Activated CD8-positive, alpha-beta T cell treated with anti-CD3 and anti-CD28 coated beads for 36 hours (primary cell): ENCODE results near the gene PSMA7. TPM values are rescaled to one million over a fixed set of nuclear protein-coding genes. Genes with fewer than 3 reads are reported as not detected.

Source experiments
- ATAC-seq: fragments of 200-7000 bp; cut with Tn5 transposase; one replicate; pipeline ENCODE4 v1.10.0; 2021; ENCODE audit warnings: mild to moderate bottlenecking, moderate library complexity
- CTCF ChIA-PET: fragments of 350-600 bp; sonication (Branson Sonifier 250); formaldehyde crosslinking; loops from one replicate; lab custom pipeline; 2021; ENCODE audit warnings: antibody characterized with exemption; lab: Charles Lee
- POLR2A ChIA-PET: fragments of 350-600 bp; sonication (Branson Sonifier 250); formaldehyde crosslinking; loops from one replicate; lab custom pipeline; 2021; ENCODE audit warnings: antibody characterized with exemption; lab: Charles Lee
- DNase-seq: peaks from one replicate; pipeline ENCODE4 v3.0.0-alpha.2; 2020
- H3K27ac Mint-ChIP-seq: one replicate; pipeline ENCODE4 v1.8.0; 2021; ENCODE audit warnings: mild to moderate bottlenecking, mixed read lengths
- H3K27me3 Mint-ChIP-seq: one replicate; pipeline ENCODE4 v1.8.0; 2021; ENCODE audit warnings: mixed read lengths
- H3K36me3 Mint-ChIP-seq: one replicate; pipeline ENCODE4 v1.8.0; 2021; ENCODE audit warnings: low read depth, mixed read lengths
- H3K4me1 Mint-ChIP-seq: one replicate; pipeline ENCODE4 v1.8.0; 2021; ENCODE audit warnings: low read depth, mixed read lengths
- H3K4me3 Mint-ChIP-seq: one replicate; pipeline ENCODE4 v1.8.0; 2021; ENCODE audit warnings: mild to moderate bottlenecking, moderate library complexity, mixed read lengths
- H3K9me3 Mint-ChIP-seq: one replicate; pipeline ENCODE4 v1.8.0; 2021; ENCODE audit warnings: mixed read lengths
- CTCF ChIP-seq: fragments of 200-600 bp; IDR thresholded peaks from one replicate; pipeline ENCODE4 v1.8.0; 2022; ENCODE audit warnings: antibody characterized with exemption, mild to moderate bottlenecking
- intact Hi-C: fragments of 100-400 bp; cut with micrococcal nuclease; formaldehyde crosslinking; loops from one replicate; pipeline ENCODE4 v1.10.0; 2022
- total RNA-seq, 2 experiments: library from RNA; stranded (reverse); gene quantifications; one replicate each; pipeline ENCODE4 v1.2.3, GENCODE V29; 2021

PSMA7 gene
- total RNA-seq, 2 experiments from 2014 or later, result 286 to 289 TPM

DNA sequence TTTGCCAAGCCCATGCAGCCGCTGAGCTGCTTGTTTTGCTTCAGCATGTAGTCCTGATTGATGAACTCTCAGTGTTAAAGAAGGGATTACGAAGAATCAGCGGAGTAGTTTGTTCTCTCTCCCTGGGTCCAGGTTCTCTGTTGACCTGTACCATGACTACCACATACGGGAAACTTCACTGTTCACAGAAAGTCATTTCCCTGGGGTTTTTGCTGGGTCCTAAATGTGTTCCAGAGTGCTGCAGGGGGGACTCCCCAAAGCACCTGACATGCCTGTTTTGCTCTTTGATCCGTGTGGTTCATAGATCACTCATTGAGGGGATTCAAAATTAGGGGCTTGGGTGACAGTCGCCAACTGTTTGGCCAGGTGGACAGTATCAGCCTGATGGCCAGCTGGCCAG lies 15.4 kb downstream of the PSMA7 start:
- TF ChIP-seq CTCF, result no peak
- no peaks in the 10 kb centered on the region for H3K27me3 Mint-ChIP-seq
- no peaks in the 10 kb centered on the region for H3K9me3 Mint-ChIP-seq
- POLR2A ChIA-PET, result interaction anchor here (2.1 to 3.2 kb wide), 3 partner anchors 9 to 61 kb away, joined by 5 to 8 read pairs (median 8); no protein-coding TSS in a partner anchor
- intact Hi-C loops, result loop anchor here (10.0 kb wide), 1 partner anchor 103 kb away; no protein-coding TSS in a partner anchor
- CTCF ChIA-PET, result interaction anchor here (0.9 to 4.5 kb wide), 4 partner anchors 8 to 116 kb away, joined by 3 to 28 read pairs (median 4); no protein-coding TSS in a partner anchor
- H3K27ac Mint-ChIP-seq, result peak overlapping the region; percentile 13
- peaks cover 31% of the 10 kb centered on the region for H3K4me1 Mint-ChIP-seq
- H3K36me3 Mint-ChIP-seq, result peaks cover 55% of the 10 kb centered on the region
- H3K4me3 Mint-ChIP-seq, result no peak overlapping the region
- no peak for DNase-seq
- no peak for ATAC-seq

GRCh38 chr20:62126141-62126540 lies 17.1 kb downstream of the PSMA7 start:
- Mint-ChIP-seq H3K36me3 (peaks cover 42% of the 10 kb centered on the region), H3K4me1 (peaks cover 24% of the 10 kb centered on the region), H3K27me3 (no peaks in the 10 kb centered on the region), H3K27ac (no peak overlapping the region), H3K4me3 (no peak overlapping the region), H3K9me3 (no peaks in the 10 kb centered on the region)
- ChIA-PET POLR2A (interaction anchor here (1.4 to 3.2 kb wide), 4 partner anchors 13 to 60 kb away, joined by 3 to 8 read pairs (median 5); no protein-coding TSS in a partner anchor), CTCF (interaction anchor here (0.9 to 4.5 kb wide), 2 partner anchors 9 to 115 kb away, joined by 3 to 28 read pairs; no protein-coding TSS in a partner anchor)
- no peak for DNase-seq
- ATAC-seq, result no peak
- TF ChIP-seq CTCF, result no peak
- intact Hi-C loops, result loop anchor here (10.0 kb wide), 1 partner anchor 101 kb away; no protein-coding TSS in a partner anchor

DNA sequence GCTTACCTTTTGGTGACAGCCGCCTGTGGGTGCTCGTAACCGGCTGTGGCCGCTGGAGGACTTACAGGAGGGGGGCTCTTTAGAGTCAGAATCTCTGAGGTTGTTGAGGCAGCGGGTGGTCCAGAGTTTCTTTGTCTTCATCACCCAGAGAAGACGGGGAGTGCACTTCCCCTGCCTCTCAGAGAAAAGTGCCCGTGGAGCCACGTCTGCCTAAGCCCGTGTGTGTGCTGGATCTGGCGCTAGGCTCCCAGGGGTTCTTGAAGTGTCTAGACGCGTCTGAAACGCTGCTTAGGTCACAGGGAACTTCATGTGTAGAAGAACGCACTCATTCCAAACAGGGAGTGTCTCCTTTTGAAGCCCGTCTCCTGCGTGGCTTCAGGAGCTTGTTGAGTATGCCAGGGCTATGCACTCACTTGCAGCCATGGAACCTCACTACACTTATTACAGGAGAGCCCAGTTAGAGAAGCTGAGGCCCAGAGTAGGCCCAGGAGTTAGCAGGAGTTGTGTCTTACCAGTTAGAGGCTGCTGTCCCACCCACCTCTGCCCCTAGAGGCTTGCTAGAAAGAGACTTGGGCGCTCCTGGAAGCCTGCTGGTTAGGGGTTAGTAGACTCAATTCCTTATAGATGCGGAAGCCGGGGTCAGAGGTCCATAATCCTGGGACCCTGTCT lies 19.6 kb downstream of the PSMA7 start:
- peak overlapping the region; percentile 42 for H3K27ac Mint-ChIP-seq
- DNase-seq (no peak), ATAC-seq (no peak)
- POLR2A ChIA-PET, result interaction anchor here (0.5 to 1.6 kb wide), 7 partner anchors 8 to 57 kb away, joined by 3 to 9 read pairs (median 3); partner anchors contain the start of genes PSMA7 and SS18L1
- intact Hi-C loops, result loop anchor here (5.0 to 10.0 kb wide), 2 partner anchors 56 to 99 kb away; partner anchors contain the start of gene TAF4
- peaks cover 27% of the 10 kb centered on the region for H3K36me3 Mint-ChIP-seq
- CTCF ChIA-PET, result interaction anchor here (0.9 to 4.5 kb wide), 3 partner anchors 12 to 108 kb away, joined by 3 to 28 read pairs (median 6); no protein-coding TSS in a partner anchor
- no peaks in the 10 kb centered on the region for H3K27me3 Mint-ChIP-seq
- no peaks in the 10 kb centered on the region for H3K9me3 Mint-ChIP-seq
- peaks cover 39% of the 10 kb centered on the region for H3K4me1 Mint-ChIP-seq
- H3K4me3 Mint-ChIP-seq, result peak overlapping the region; percentile 78
- no peak for TF ChIP-seq CTCF

DNA sequence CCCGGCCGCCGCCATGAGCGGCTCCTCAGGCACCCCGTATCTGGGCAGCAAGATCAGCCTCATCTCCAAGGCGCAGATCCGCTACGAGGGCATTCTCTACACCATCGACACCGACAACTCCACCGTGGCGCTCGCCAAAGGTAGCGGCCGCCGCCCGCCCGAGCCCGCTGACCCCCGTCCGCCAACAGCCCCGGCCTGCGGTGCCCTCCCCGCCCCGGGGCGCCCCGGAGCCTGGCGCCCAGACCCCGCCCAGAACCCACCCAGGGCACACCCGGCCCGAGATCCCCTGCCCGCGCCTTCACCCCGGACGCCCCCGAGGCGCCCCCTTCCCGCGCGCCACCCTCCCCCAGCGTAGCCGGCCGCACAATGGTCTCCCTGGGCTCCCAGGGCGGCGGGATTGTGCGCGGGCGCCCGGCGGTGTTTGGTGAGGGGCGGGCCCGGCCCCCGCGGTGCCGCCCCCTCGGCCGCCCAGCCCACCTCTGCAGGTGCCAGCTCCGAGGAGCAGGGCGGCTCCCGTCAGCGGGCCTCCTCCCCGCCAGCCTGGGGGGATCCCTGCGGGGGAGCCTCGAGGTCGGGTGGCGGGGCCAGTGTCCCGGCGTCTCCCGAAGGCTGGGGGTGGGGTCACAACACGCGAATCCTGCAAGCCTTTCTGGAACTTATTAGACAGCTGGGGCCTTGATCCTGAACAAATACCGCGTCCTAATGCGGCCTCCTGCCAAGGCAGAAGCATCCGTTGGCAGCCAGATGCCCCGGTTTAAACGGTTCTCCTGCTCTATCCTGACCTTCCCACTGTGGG lies 20.3 kb downstream of the PSMA7 start:
- H3K27me3 Mint-ChIP-seq, result no peaks in the 10 kb centered on the region
- H3K4me1 Mint-ChIP-seq, result peaks cover 45% of the 10 kb centered on the region
- H3K9me3 Mint-ChIP-seq, result no peaks in the 10 kb centered on the region
- ChIA-PET POLR2A (interaction anchor here (0.5 to 2.3 kb wide), 6 partner anchors 9 to 91 kb away, joined by 3 to 27 read pairs (median 4); partner anchors contain the start of genes PSMA7, SS18L1 and TAF4), CTCF (interaction anchor here (0.6 to 1.9 kb wide), 4 partner anchors 13 to 97 kb away, joined by 3 to 6 read pairs (median 4); no protein-coding TSS in a partner anchor)
- peaks cover 23% of the 10 kb centered on the region for H3K36me3 Mint-ChIP-seq
- peak overlapping the region; percentile 42 for H3K27ac Mint-ChIP-seq
- peak overlapping the region; percentile 78 for H3K4me3 Mint-ChIP-seq
- intact Hi-C loops, result loop anchor here (5.0 to 10.0 kb wide), 2 partner anchors 56 to 98 kb away; partner anchors contain the start of gene TAF4
- no peak for TF ChIP-seq CTCF
- DNase-seq, result peak; percentile 35
- no peak for ATAC-seq
